Fibroblast of lung (primary cell): ENCODE results near the gene RNF220.

ENCODE experiments used
- CTCF ChIP-seq, 2 donors: IDR thresholded peaks in 1 of 2; conservative IDR thresholded peaks in 1 of 2; 1 replicate in 1 of 2; 2 replicates in 1 of 2; pipeline ENCODE4 v1.5.1; 2011 to 2012; ENCODE audit warnings: low read length in 2 of 2, control low read depth in 1 of 2, inconsistent platforms in 1 of 2, low read depth in 1 of 2, mild to moderate bottlenecking in 1 of 2
- EZH2 ChIP-seq: IDR thresholded peaks from 2 replicates; pipeline ENCODE4 v1.5.1; 2012; ENCODE audit warnings: low read length, control low read depth, mild to moderate bottlenecking; ENCODE audit errors: missing control alignments

GRCh38 chr1:44421446-44421884 lies 16.4 kb downstream of the RNF220 start:
- no peak for TF ChIP-seq CTCF (conservative IDR thresholded peaks at IDR 0.05 in 1 of 2, IDR thresholded peaks at IDR 0.05 in 1 of 2; ENCODE audit: low read depth in 1 of 2, low read length in 2 of 2)
- TF ChIP-seq EZH2, result no peak
